CD4-positive, alpha-beta T cell (primary cell): ENCODE results near the gene MSMB. TPM values are rescaled to one million over a fixed set of nuclear protein-coding genes. Genes with fewer than 3 reads are reported as not detected.

Experiments used
- ATAC-seq: fragments of 200-7000 bp; cut with Tn5 transposase; one replicate; pipeline ENCODE4 v1.10.0; 2022; ENCODE audit warnings: mild to moderate bottlenecking; ENCODE audit not compliant: poor library complexity
- CTCF ChIA-PET: fragments of 350-600 bp; sonication (Branson Sonifier 250); formaldehyde crosslinking; loops from one replicate; lab custom pipeline; 2021; ENCODE audit warnings: antibody characterized with exemption, inconsistent platforms; lab: Charles Lee
- POLR2A ChIA-PET: fragments of 350-600 bp; sonication (Branson Sonifier 250); formaldehyde crosslinking; loops from one replicate; lab custom pipeline; 2021; ENCODE audit warnings: antibody characterized with exemption, inconsistent platforms; lab: Charles Lee
- DNase-seq, 14 experiments: peaks; one replicate each; pipeline ENCODE4 v3.0.0-alpha.2; 2013 to 2020; ENCODE audit warnings: mixed read lengths in 2 of 14
- H3K27ac ChIP-seq, 2 donors: one replicate each; pipeline versions ENCODE4 v1.5.1 to v1.7.0; 2013; ENCODE audit warnings: low read length in 2 of 2, low read depth in 1 of 2, mild to moderate bottlenecking in 1 of 2
- H3K27me3 ChIP-seq, 2 experiments: 1 replicate in 1 of 2; 2 replicates in 1 of 2; pipeline versions ENCODE4 v1.6.1 to v1.7.0; 2013; ENCODE audit warnings: low read length in 2 of 2, control low read depth in 1 of 2, mild to moderate bottlenecking in 1 of 2, moderate library complexity in 1 of 2; ENCODE audit not compliant: insufficient read depth in 2 of 2, control insufficient read depth in 1 of 2
- H3K36me3 ChIP-seq: one replicate; pipeline ENCODE4 v1.6.1; 2013; ENCODE audit warnings: low read length, control low read depth; ENCODE audit not compliant: insufficient read depth
- H3K4me1 ChIP-seq: one replicate; pipeline ENCODE4 v1.6.1; 2013; ENCODE audit warnings: low read length, control low read depth; ENCODE audit not compliant: insufficient read depth
- H3K4me3 ChIP-seq: one replicate; pipeline ENCODE4 v1.5.1; 2013; ENCODE audit warnings: mild to moderate bottlenecking, low read length, moderate library complexity
- H3K9me3 ChIP-seq, 2 experiments: 1 replicate in 1 of 2; 2 replicates in 1 of 2; pipeline versions ENCODE4 v1.6.1 to v1.7.0; 2013; ENCODE audit warnings: low read length in 2 of 2, mild to moderate bottlenecking in 2 of 2, control low read depth in 1 of 2, moderate library complexity in 1 of 2; ENCODE audit not compliant: control insufficient read depth in 1 of 2, insufficient read depth in 1 of 2
- H3K27ac Mint-ChIP-seq: one replicate; pipeline ENCODE4 v1.8.0; 2020; ENCODE audit warnings: mixed read lengths
- H3K27me3 Mint-ChIP-seq: one replicate; pipeline ENCODE4 v1.8.0; 2021; ENCODE audit warnings: mixed read lengths
- H3K36me3 Mint-ChIP-seq: one replicate; pipeline ENCODE4 v1.8.0; 2021; ENCODE audit warnings: low read depth, mixed read lengths
- H3K4me1 Mint-ChIP-seq: one replicate; pipeline ENCODE4 v1.8.0; 2021; ENCODE audit warnings: low read depth, mixed read lengths
- H3K4me3 Mint-ChIP-seq: one replicate; pipeline ENCODE4 v1.8.0; 2020; ENCODE audit warnings: mild to moderate bottlenecking, mixed read lengths
- H3K9me3 Mint-ChIP-seq: one replicate; pipeline ENCODE4 v1.8.0; 2020; ENCODE audit warnings: mixed read lengths
- intact Hi-C, 2 experiments: fragments of 100-400 bp; cut with DNase I in 1 of 2; cut with micrococcal nuclease in 1 of 2; formaldehyde crosslinking; loops; one replicate each; pipeline versions ENCODE4 v1.15.1 to v1.9.0; 2023 to 2025; cut with DNase I, micrococcal nuclease
- total RNA-seq, 174 experiments: library from RNA in 2 of 174; stranded (reverse) in 2 of 174; gene quantifications; one replicate each; pipeline ENCODE4 v1.2.3 and lab custom pipeline; 2021 to 2026
- TF ChIP-seq, protein P1 (sequence below): fragments of 200-600 bp; IDR thresholded peaks from one replicate; pipeline ENCODE4 v1.8.0; 2022; ENCODE audit warnings: antibody characterized with exemption, mild to moderate bottlenecking

MSMB gene
- total RNA-seq, 2 experiments from 2014 or later: not detected

DNA sequence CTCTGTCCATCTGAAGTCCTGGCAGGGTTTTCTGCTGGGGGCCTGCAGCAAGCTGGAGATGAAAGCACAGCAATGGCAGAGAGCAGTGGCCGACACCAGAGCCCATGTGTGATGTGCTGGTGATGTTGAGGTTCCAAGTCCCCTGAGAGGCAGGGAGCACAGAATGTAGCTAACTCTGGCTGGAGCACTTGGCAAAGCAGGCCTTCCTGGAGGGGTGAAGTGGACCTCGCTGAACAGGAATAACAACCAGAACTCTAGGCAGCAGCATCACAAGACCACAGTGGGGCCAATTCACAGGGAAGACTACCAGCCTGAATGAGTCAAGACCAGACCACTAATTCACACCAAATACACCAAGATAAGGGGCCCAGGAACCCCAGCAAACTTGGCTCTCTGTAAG lies 22.8 kb upstream of the MSMB start:
- ATAC-seq (no peak), DNase-seq (no peak)
- H3K9me3 Mint-ChIP-seq: no peaks in the 10 kb centered on the region
- H3K4me3 ChIP-seq: no peak overlapping the region
- no peak overlapping the region for H3K27ac ChIP-seq
- POLR2A ChIA-PET: interaction anchor here (1.1 kb wide), 1 partner anchor 8 kb away, joined by 3 read pairs; no protein-coding TSS in a partner anchor
- H3K4me3 Mint-ChIP-seq: no peak overlapping the region
- TF ChIP-seq, protein P1, sequence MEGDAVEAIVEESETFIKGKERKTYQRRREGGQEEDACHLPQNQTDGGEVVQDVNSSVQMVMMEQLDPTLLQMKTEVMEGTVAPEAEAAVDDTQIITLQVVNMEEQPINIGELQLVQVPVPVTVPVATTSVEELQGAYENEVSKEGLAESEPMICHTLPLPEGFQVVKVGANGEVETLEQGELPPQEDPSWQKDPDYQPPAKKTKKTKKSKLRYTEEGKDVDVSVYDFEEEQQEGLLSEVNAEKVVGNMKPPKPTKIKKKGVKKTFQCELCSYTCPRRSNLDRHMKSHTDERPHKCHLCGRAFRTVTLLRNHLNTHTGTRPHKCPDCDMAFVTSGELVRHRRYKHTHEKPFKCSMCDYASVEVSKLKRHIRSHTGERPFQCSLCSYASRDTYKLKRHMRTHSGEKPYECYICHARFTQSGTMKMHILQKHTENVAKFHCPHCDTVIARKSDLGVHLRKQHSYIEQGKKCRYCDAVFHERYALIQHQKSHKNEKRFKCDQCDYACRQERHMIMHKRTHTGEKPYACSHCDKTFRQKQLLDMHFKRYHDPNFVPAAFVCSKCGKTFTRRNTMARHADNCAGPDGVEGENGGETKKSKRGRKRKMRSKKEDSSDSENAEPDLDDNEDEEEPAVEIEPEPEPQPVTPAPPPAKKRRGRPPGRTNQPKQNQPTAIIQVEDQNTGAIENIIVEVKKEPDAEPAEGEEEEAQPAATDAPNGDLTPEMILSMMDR: no peak
- intact Hi-C loops: no loop called here
- H3K9me3 ChIP-seq: peaks cover 0 to 3% of the 10 kb centered on the region in 2 experiments
- no peaks in the 10 kb centered on the region for H3K36me3 ChIP-seq
- peaks cover 9% of the 10 kb centered on the region for H3K4me1 Mint-ChIP-seq
- H3K36me3 Mint-ChIP-seq: no peaks in the 10 kb centered on the region
- no peaks in the 10 kb centered on the region for H3K27me3 ChIP-seq
- H3K27ac Mint-ChIP-seq: no peak overlapping the region
- no peaks in the 10 kb centered on the region for H3K4me1 ChIP-seq
- no peaks in the 10 kb centered on the region for H3K27me3 Mint-ChIP-seq
- CTCF ChIA-PET: no interaction called here

DNA sequence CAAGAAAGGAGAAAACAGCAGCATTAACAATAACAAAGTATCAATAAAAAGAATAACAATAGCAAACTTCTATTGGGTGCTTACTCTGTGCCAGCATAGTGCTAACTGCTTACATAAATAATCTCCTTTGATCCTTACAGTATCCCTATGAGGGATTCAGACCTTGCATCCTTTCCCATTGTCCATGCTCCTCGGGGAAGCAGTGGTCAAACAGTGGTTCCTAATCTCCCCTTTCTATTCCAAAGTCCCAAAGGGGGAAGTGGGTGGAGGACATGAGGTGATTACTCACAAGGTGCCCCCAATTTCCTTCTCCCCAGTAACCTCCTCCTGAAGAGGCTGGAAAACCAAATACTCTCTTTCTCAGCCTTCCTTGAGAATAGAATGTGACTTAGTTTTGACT lies 22.0 kb upstream of the MSMB start:
- Histone ChIP-seq H3K4me3 (no peak overlapping the region), H3K27ac (no peak overlapping the region), H3K9me3 (peaks cover 0 to 2% of the 10 kb centered on the region in 2 experiments), H3K27me3 (no peaks in the 10 kb centered on the region), H3K36me3 (no peaks in the 10 kb centered on the region), H3K4me1 (no peaks in the 10 kb centered on the region)
- TF ChIP-seq, protein P1: no peak
- no peak for ATAC-seq
- DNase-seq: no peak
- Mint-ChIP-seq H3K36me3 (no peaks in the 10 kb centered on the region), H3K4me1 (peaks cover 9% of the 10 kb centered on the region), H3K27me3 (no peaks in the 10 kb centered on the region), H3K9me3 (no peaks in the 10 kb centered on the region), H3K4me3 (no peak overlapping the region), H3K27ac (no peak overlapping the region)
- CTCF ChIA-PET: no interaction called here
- POLR2A ChIA-PET: interaction anchor here (1.1 kb wide), 1 partner anchor 9 kb away, joined by 3 read pairs; no protein-coding TSS in a partner anchor
- intact Hi-C loops: no loop called here

DNA sequence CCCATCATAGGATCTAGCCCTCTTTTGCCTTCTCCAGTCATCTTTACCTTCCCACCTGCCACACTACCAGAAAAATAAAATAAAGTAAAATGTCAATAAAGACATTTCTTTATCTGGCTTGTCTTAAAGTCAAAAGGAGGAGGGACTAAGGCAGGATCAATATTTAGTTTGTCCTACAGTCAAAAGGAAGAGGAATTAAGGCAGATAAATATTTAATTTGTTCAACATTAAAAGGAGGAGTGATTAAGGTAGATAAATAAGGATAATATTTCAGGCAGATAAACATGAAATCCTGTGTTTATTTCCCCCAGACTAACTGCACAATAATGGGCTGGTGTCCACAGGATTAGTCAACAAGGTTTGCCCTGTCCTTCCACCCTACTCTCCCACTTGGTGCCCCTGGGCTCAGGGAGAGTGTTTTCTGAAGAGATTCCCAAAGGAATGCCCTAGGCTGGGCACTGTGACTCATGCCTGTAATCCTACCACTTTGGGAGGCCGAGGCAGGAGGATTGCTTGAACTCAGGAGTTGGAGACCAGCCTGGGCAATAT lies 18.3 kb upstream of the MSMB start:
- H3K27me3 Mint-ChIP-seq: no peaks in the 10 kb centered on the region
- Histone ChIP-seq H3K4me3 (no peak overlapping the region), H3K36me3 (no peaks in the 10 kb centered on the region), H3K4me1 (no peaks in the 10 kb centered on the region), H3K27me3 (no peaks in the 10 kb centered on the region), H3K9me3 (no peaks in the 10 kb centered on the region), H3K27ac (no peak overlapping the region)
- no peaks in the 10 kb centered on the region for H3K4me1 Mint-ChIP-seq
- ATAC-seq (no peak), DNase-seq (no peak)
- no peaks in the 10 kb centered on the region for H3K9me3 Mint-ChIP-seq
- ChIA-PET CTCF (interaction anchor here (0.6 kb wide), 1 partner anchor 8 kb away, joined by 3 read pairs; no protein-coding TSS in a partner anchor), POLR2A (no interaction called here)
- TF ChIP-seq, protein P1: no peak
- no peak overlapping the region for H3K27ac Mint-ChIP-seq
- intact Hi-C loops: no loop called here
- H3K4me3 Mint-ChIP-seq: no peak overlapping the region
- H3K36me3 Mint-ChIP-seq: no peaks in the 10 kb centered on the region
